ENCODE measurements around the gene FKBP4. TPM values are rescaled to one million over a fixed set of nuclear protein-coding genes. Genes with fewer than 3 reads are reported as not detected.

The FKBP4 gene
- total RNA-seq, 4 donors from 2014 or later, result 34.7 to 47.0 (median 41.1) TPM

GRCh38 chr12:2803635-2804392, 9.0 kb downstream of the FKBP4 start:
- Histone ChIP-seq H3K4me1 (peaks cover 0 to 47% (median 0%) of the 10 kb centered on the region in 3 donors), H3K27me3 (no peaks in the 10 kb centered on the region), H3K36me3 (peaks cover 0 to 70% of the 10 kb centered on the region in 2 donors), H3K27ac (peak overlapping the region in 2 of 4 donors; percentile 25), H3K9me3 (no peaks in the 10 kb centered on the region), H3K4me3 (no peak overlapping the region)
- WGBS, 2 donors (ENCODE audit: low coverage in 1 of 2), result 60 to 63% methylated on average over 5 of the region's 7 CpGs
- no peak for ATAC-seq
- no peak for TF ChIP-seq POLR2AphosphoS5 (IDR thresholded peaks at IDR 0.05)

DNA sequence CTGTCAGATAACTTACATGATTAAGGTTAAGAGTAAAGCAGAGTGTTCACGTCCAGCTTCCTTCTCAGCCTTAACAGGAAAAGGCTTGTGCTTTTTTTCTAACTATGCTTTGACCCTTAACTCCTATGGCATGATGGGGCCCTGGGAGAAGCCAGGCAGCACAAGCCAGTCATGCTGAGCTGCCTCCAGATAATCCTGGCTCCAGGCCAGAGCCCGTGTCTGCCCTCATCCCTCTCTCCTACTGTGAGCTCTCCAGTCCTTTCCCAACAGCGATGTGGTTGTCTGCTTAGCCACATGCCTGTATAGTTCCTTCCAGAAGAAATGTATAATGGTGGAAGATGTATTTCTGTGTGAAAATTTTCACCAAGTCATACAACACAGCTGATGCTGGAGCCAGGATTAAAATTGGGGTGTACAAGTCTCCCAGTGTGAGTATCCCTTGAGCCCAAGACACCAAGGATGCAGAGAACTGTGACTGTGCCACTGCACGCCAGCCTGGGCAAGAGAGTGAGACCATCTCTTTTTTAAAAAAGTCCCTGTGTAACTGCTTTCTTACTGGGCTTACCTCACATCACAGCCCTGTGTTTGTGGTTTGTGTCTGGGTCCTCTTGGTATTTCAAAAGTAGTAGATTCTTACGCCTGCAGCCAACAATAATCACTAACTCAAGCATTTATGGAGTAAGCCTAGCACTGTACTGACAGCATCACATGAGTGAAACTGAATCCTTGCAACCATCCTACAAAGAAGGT, 9.8 kb downstream of the FKBP4 start:
- no peak for ATAC-seq
- TF ChIP-seq POLR2A (IDR thresholded peaks at IDR 0.05), result no peak
- no peak for TF ChIP-seq CTCF (IDR thresholded peaks at IDR 0.05)
- TF ChIP-seq EP300 (IDR thresholded peaks at IDR 0.05), result no peak
- TF ChIP-seq POLR2AphosphoS5 (IDR thresholded peaks at IDR 0.05), result no peak
- no peak overlapping the region for H3K4me3 ChIP-seq
- peaks cover 0 to 62% of the 10 kb centered on the region in 2 donors for H3K36me3 ChIP-seq
- H3K27ac ChIP-seq, result peak overlapping the region in 2 of 4 donors; percentile 25
- H3K4me1 ChIP-seq, result peaks cover 0 to 41% (median 0%) of the 10 kb centered on the region in 3 donors
- 20 to 25% methylated on average over 1 to 4 of the region's 5 CpGs for WGBS, 2 donors (ENCODE audit: low coverage in 1 of 2)
- no peaks in the 10 kb centered on the region for H3K27me3 ChIP-seq
- H3K9me3 ChIP-seq, result no peaks in the 10 kb centered on the region

DNA sequence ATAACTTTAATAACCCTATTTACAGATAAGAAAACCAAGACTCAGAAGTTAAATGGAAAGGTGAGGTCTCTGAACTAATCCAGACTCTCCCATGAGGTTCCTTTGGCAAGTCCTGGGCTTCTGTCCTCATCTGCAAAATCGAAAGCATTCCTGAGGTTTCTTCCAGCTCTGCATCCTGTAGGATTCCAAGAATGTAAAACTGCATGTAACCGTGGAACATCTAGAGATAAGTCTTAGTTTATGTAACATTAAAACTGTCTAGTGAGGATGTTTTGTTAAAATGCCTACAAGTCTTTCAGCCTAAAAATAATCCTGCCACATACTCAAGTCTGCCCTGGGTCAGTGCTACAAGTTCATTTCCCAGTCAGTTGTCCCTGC, 10.4 kb downstream of the FKBP4 start:
- H3K9me3 ChIP-seq, result no peaks in the 10 kb centered on the region
- H3K4me3 ChIP-seq, result no peak overlapping the region
- peak overlapping the region in 1 of 4 donors; percentile 25 for H3K27ac ChIP-seq
- 11 to 27% methylated on average over 1 to 2 of the region's 2 CpGs for WGBS, 2 donors (ENCODE audit: low coverage in 1 of 2)
- H3K4me1 ChIP-seq, result peaks cover 0 to 35% (median 0%) of the 10 kb centered on the region in 3 donors
- no peak for ATAC-seq
- peaks cover 0 to 57% of the 10 kb centered on the region in 2 donors for H3K36me3 ChIP-seq
- TF ChIP-seq POLR2A (IDR thresholded peaks at IDR 0.05) (no peak), POLR2AphosphoS5 (IDR thresholded peaks at IDR 0.05) (no peak), CTCF (IDR thresholded peaks at IDR 0.05) (no peak), EP300 (IDR thresholded peaks at IDR 0.05) (no peak)
- no peaks in the 10 kb centered on the region for H3K27me3 ChIP-seq

DNA sequence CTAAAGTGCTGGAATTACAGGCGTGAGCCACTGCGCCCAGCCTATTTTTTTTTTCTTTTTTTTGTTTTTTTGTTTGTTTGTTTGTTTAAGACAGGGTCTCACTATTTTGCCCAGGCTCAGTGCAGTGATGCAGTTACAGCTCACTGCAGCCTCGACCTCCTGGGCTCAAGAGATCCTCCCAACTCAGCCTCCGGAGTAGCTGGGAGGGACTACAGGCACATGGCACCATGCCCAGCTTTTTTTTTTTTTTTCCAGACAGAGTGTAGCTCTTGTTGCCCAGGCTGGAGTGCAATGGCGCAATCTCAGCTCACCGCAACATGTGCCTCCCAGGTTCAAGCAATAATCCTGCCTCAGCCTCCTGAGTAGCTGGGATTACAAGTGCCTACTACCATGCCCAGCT, 11.9 kb downstream of the FKBP4 start:
- no peak for ATAC-seq
- no peak overlapping the region for H3K4me3 ChIP-seq
- no peak overlapping the region for H3K27ac ChIP-seq
- WGBS, 2 donors (ENCODE audit: low coverage in 1 of 2), result 86 to 93% methylated on average over 4 of the region's 6 CpGs
- H3K9me3 ChIP-seq, result no peaks in the 10 kb centered on the region
- H3K4me1 ChIP-seq, result peaks cover 0 to 25% (median 0%) of the 10 kb centered on the region in 3 donors
- TF ChIP-seq POLR2A (IDR thresholded peaks at IDR 0.05), result no peak
- no peak for TF ChIP-seq POLR2AphosphoS5 (IDR thresholded peaks at IDR 0.05)
- no peak for TF ChIP-seq EP300 (IDR thresholded peaks at IDR 0.05)
- no peak for TF ChIP-seq CTCF (IDR thresholded peaks at IDR 0.05)
- peaks cover 0 to 41% of the 10 kb centered on the region in 2 donors for H3K36me3 ChIP-seq
- no peaks in the 10 kb centered on the region for H3K27me3 ChIP-seq

DNA sequence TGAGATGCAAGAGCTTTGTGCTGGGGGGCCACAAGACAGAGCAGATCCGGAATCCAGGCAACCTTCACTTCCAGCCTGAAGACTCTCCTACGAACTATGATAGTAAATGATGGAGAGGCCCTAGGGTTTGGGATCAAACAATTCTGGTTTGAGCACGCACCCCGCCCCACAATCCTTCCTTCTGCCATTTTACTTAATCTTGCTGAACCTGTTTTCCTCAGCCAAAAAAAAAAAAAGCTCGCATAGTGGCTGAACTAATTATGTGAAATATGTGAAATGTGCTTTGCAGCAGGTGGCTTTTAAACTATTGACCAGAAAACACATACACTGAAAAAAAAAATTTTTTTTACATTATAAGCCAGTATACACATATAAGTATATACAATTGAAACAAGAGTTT, 17.0 kb downstream of the FKBP4 start:
- Histone ChIP-seq H3K4me1 (peaks cover 0 to 35% (median 13%) of the 10 kb centered on the region in 3 donors), H3K9me3 (no peaks in the 10 kb centered on the region), H3K4me3 (peak overlapping the region; percentile 68 to 74), H3K36me3 (peaks cover 0 to 12% of the 10 kb centered on the region in 2 donors), H3K27ac (peak overlapping the region in 3 of 4 donors; percentile 30 to 93 (median 89)), H3K27me3 (no peaks in the 10 kb centered on the region)
- WGBS, 2 donors (ENCODE audit: low coverage in 1 of 2), result 80% methylated on average over 5 of the region's 5 CpGs
- no peak for TF ChIP-seq POLR2AphosphoS5 (IDR thresholded peaks at IDR 0.05)
- no peak for TF ChIP-seq POLR2A (IDR thresholded peaks at IDR 0.05)
- TF ChIP-seq EP300 (IDR thresholded peaks at IDR 0.05), result no peak
- no peak for TF ChIP-seq CTCF (IDR thresholded peaks at IDR 0.05)
- ATAC-seq, result no peak

Measured in gastroesophageal sphincter (tissue), 4 donors.